CD4-positive, alpha-beta T cell treated with Interleukin-17A for 1 hour (primary cell): ENCODE measurements around the gene BLOC1S6.

ENCODE experiments used
- DNase-seq: peaks from one replicate; pipeline ENCODE4 v3.0.0-alpha.2; 2020

BLOC1S6 gene

GRCh38 chr15:45588219-45588875, 1.2 kb downstream of the BLOC1S6 start:
- peak; percentile 7 for DNase-seq

- no peak for DNase-seq
Measured at GRCh38 chr15:45589256-45589655, 2.1 kb downstream of the BLOC1S6 start.

GRCh38 chr15:45594319-45594718, 7.1 kb downstream of the BLOC1S6 start:
- DNase-seq, result no peak

GRCh38 chr15:45594835-45595530, 7.8 kb downstream of the BLOC1S6 start:
- no peak for DNase-seq

- no peak for DNase-seq
Measured at GRCh38 chr15:45603881-45604280, 16.7 kb downstream of the BLOC1S6 start.

GRCh38 chr15:45604326-45604725, 17.1 kb downstream of the BLOC1S6 start:
- no peak for DNase-seq

- no peak for DNase-seq
Measured at GRCh38 chr15:45606413-45606812, 19.2 kb downstream of the BLOC1S6 start.

- no peak for DNase-seq
Measured at GRCh38 chr15:45606841-45607240, 19.7 kb downstream of the BLOC1S6 start.

GRCh38 chr15:45611305-45611704, 24.1 kb downstream of the BLOC1S6 start:
- DNase-seq, result peak; percentile 38

GRCh38 chr15:45612790-45613415, 25.7 kb downstream of the BLOC1S6 start:
- no peak for DNase-seq

GRCh38 chr15:45616901-45617323, 29.7 kb downstream of the BLOC1S6 start:
- no peak for DNase-seq

GRCh38 chr15:45618813-45619212, 31.6 kb downstream of the BLOC1S6 start:
- no peak for DNase-seq

GRCh38 chr15:45628136-45628535, 41.0 kb downstream of the BLOC1S6 start:
- DNase-seq, result no peak

GRCh38 chr15:45630917-45631691, 43.9 kb downstream of the BLOC1S6 start:
- DNase-seq, result no peak

- DNase-seq, result no peak
Measured at GRCh38 chr15:45631776-45632175, 44.6 kb downstream of the BLOC1S6 start.

GRCh38 chr15:45634432-45635190, 47.4 kb downstream of the BLOC1S6 start, which contains the start of gene SQOR:
Gene SQOR, plus strand, starts transcription at chr15:45635029. Its CDS starts 23,895 bp downstream, at chr15:45658924.
- peak; percentile 70 for DNase-seq

- peak; percentile 65 for DNase-seq
Measured at GRCh38 chr15:45635191-45635638, 48.0 kb downstream of the BLOC1S6 start.

- no peak for DNase-seq
Measured at GRCh38 chr15:45635763-45636292, 48.6 kb downstream of the BLOC1S6 start.

- no peak for DNase-seq
Measured at GRCh38 chr15:45637141-45637540, 50.0 kb downstream of the BLOC1S6 start.

GRCh38 chr15:45637552-45638033, 50.4 kb downstream of the BLOC1S6 start:
- peak; percentile 84 for DNase-seq

- DNase-seq, result no peak
Measured at GRCh38 chr15:45640616-45641015, 53.4 kb downstream of the BLOC1S6 start.

- no peak for DNase-seq
Measured at GRCh38 chr15:45641374-45641781, 54.2 kb downstream of the BLOC1S6 start.
